ENCODE results near the gene DGKK.

DGKK gene

DNA sequence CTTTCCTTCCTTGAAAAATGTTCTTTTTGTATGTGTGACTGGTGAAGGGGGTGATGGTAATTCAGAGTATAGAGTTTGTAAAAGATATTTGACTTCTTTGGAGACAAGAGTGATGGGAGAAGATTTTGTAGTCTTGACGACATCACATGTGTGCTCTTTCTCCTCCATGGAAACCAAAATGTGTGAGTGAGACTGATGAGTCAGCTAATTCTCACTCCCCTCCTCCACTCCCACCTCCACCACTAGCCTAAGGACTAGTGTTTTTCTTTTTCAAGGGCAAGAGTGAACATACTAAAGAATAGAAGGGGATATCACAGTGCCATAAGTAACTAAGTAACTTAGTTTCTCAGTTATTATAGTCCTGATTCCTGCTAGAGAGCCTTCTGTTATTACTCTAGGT lies 14.0 kb upstream of the DGKK start:
- TF ChIP-seq, protein P1, sequence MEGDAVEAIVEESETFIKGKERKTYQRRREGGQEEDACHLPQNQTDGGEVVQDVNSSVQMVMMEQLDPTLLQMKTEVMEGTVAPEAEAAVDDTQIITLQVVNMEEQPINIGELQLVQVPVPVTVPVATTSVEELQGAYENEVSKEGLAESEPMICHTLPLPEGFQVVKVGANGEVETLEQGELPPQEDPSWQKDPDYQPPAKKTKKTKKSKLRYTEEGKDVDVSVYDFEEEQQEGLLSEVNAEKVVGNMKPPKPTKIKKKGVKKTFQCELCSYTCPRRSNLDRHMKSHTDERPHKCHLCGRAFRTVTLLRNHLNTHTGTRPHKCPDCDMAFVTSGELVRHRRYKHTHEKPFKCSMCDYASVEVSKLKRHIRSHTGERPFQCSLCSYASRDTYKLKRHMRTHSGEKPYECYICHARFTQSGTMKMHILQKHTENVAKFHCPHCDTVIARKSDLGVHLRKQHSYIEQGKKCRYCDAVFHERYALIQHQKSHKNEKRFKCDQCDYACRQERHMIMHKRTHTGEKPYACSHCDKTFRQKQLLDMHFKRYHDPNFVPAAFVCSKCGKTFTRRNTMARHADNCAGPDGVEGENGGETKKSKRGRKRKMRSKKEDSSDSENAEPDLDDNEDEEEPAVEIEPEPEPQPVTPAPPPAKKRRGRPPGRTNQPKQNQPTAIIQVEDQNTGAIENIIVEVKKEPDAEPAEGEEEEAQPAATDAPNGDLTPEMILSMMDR (IDR thresholded peaks at IDR 0.05; ENCODE audit: extremely low read depth, insufficient read depth, missing control alignments), result no peak
- in situ Hi-C loops (cut with MboI; ENCODE audit: low pct_unique_long_range_greater_than_20kb, low sequenced_read_pairs, unreplicated experiment), result no loop called here
- no peak for DNase-seq (ENCODE audit: low spot score)

DNA sequence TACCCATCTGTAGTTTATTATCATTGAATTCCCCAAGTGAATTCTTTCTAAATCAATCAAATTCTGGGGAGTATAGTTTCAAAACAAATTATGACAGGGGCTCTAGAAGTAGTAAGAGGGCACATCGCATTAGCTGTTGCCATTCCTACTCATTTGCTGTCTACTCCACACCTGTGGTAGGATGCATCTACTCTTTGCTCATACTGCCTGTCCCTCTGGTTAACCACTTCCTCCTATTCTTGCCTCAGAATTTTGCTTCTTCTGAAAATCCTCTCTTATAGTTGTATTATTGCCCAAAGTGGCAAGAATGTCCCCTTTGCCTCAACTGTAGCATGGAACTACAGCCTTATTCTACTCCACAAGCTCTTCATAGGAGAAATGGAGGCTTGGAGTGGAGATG lies 12.7 kb upstream of the DGKK start:
- no peak for DNase-seq (ENCODE audit: low spot score)
- TF ChIP-seq, protein P1 (IDR thresholded peaks at IDR 0.05; ENCODE audit: extremely low read depth, insufficient read depth, missing control alignments), result no peak
- in situ Hi-C loops (cut with MboI; ENCODE audit: low pct_unique_long_range_greater_than_20kb, low sequenced_read_pairs, unreplicated experiment), result no loop called here

DNA sequence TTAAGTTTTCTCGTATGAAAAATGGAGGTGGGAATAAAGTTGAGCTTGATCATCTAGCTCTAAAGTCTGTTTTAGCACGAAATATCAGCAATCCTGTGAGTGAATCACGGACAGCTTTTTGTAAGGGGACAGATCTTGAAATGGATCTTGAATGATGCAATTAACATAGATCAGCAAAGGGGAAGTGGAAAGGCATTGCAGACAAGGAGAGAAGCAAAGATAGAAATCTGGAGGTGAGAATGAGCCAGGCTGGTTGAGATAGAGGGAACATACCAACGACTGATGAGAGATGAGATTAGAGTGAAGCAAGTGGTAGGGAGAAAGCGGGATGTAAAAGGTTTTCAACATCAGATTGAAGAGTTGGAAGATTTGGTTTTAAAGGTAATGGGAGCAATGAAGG lies 4.6 kb upstream of the DGKK start:
- in situ Hi-C loops (cut with MboI; ENCODE audit: low pct_unique_long_range_greater_than_20kb, low sequenced_read_pairs, unreplicated experiment), result no loop called here
- no peak for DNase-seq (ENCODE audit: low spot score)
- TF ChIP-seq, protein P1 (IDR thresholded peaks at IDR 0.05; ENCODE audit: extremely low read depth, insufficient read depth, missing control alignments), result no peak

DNA sequence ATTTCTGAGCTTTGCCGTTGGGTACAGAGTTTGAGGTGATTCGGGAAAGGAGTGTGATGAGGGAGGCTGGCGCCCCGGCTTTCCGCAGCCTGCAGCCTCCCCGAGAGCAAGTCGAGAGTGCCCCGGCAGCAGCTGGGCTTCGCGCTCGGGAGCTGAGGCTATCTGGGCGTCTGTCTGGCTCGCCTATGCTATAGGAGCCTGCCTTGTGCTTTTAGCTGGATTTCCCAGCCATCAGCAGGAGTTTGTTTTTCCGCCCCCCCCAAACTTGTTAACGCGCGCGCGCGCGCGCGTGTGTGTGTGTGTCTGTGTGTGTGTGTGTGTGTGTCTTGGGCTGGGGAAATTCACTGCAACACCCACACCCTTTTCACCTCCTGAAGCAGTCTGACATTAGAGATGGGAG lies 765 bp upstream of the DGKK start:
- DNase-seq (ENCODE audit: low spot score), result no peak
- in situ Hi-C loops (cut with MboI; ENCODE audit: low pct_unique_long_range_greater_than_20kb, low sequenced_read_pairs, unreplicated experiment), result no loop called here
- TF ChIP-seq, protein P1 (IDR thresholded peaks at IDR 0.05; ENCODE audit: extremely low read depth, insufficient read depth, missing control alignments), result no peak

DNA sequence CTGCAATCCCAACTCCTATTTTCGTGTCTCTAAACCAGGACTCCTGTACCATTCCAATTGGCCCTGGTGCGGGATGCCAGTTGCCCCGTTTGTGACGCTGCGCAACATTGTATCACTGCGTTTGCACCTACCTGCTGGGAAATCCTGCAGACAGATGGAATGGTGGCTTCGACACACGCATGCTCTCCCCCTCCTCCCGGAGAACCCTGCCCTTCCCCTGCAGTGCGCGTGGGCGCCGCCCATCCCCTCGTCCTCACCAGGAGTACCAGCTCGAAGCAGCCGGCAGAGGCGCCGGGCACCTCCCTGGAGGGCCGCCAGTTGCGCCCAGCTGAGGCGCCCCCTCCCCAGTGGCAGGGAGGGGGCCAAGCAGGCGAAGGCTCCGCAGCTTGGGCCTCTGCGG lies 1.4 kb downstream of the DGKK start:
- in situ Hi-C loops (cut with MboI; ENCODE audit: low pct_unique_long_range_greater_than_20kb, low sequenced_read_pairs, unreplicated experiment), result no loop called here
- TF ChIP-seq, protein P1 (IDR thresholded peaks at IDR 0.05; ENCODE audit: extremely low read depth, insufficient read depth, missing control alignments), result no peak
- no peak for DNase-seq (ENCODE audit: low spot score)

DNA sequence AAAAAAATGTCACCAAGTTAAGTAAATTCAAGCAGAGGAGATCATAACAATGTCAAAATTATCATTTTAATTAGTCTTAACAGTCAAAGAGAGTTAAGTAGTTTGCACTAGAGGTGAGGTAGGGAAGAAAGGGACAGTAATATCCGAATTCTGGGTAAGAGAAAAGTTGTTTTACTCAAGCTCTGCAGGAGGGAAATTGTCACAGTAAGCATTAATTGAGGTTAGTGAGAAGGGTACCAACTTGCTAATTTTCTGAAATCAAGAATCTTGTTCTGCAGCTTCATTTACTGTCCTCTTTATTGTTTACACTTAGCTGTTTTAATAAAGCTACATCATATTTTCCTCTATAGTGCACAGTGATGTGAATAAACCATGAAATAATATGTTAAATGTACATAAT lies 11.0 kb downstream of the DGKK start:
- no peak for DNase-seq (ENCODE audit: low spot score)
- in situ Hi-C loops (cut with MboI; ENCODE audit: low pct_unique_long_range_greater_than_20kb, low sequenced_read_pairs, unreplicated experiment), result no loop called here
- TF ChIP-seq, protein P1 (IDR thresholded peaks at IDR 0.05; ENCODE audit: extremely low read depth, insufficient read depth, missing control alignments), result no peak

DNA sequence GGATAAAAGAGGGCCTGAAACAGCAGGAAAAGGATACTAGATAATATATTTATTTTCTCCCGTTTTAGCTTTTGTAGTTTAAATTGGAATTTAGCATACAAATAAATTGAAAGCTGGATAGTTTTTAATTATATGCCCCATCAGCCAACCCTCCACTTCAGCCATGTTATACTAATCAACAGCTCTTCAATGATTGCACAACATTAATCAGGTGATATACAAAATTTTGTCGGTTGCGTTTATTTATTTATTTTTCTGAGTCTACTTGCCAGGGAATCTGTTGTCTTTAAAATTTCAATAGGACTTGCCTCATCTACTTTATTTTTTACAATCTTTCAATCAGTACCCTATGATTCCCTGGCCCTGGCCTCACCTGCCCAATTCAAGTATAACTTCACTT lies 12.1 kb downstream of the DGKK start:
- DNase-seq (ENCODE audit: low spot score), result no peak
- in situ Hi-C loops (cut with MboI; ENCODE audit: low pct_unique_long_range_greater_than_20kb, low sequenced_read_pairs, unreplicated experiment), result no loop called here
- TF ChIP-seq, protein P1 (IDR thresholded peaks at IDR 0.05; ENCODE audit: extremely low read depth, insufficient read depth, missing control alignments), result no peak
